HG03196 (cell line): ENCODE data around the gene ITPR2.

Source experiments
- ATAC-seq: cut with Tn5 transposase; IDR thresholded peaks from one replicate; pipeline ENCODE4 v1.9.1; 2021; ENCODE audit not compliant: unreplicated experiment

Gene ITPR2

DNA sequence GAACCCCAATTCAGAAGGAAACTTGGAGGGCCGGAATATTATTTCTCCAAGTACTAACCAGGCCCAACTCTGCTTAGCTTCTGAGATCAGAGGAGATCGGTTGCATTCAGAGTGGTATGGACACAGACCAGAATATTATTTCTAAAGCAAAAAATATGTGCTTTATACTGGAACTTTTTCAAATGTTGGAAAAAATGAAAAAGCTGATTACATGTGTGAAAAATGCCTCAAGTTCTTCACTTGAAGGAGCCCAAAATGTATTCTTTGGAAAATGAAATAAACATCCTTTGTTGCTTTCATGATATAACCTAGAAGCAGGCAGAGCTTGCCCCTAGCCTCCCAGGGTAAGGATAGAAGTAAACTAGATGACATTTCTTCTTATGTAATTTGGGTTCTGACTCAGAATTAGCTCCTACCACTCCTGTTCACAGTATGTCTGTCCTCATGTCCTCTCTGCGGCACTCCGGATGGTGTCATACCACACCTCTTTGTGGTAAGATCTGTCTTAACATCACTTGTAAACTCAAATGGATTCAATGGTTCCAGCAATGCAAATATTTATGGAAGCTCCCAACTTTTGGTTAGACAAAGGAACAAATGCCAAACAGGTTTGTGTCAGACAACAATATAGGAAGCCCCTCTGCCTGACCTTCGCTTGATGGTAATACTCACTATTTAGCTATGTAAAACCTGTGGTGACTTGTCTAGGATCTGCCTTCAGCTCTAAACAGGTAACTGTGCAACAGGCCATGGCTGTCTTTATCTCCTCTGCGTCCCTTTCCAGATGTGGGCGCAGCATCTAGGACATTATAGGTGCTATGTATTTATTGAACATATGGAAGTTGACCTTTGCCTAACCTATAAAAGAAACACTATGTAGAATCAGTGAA, 459.1 kb downstream of the ITPR2 start:
- no peak for ATAC-seq

DNA sequence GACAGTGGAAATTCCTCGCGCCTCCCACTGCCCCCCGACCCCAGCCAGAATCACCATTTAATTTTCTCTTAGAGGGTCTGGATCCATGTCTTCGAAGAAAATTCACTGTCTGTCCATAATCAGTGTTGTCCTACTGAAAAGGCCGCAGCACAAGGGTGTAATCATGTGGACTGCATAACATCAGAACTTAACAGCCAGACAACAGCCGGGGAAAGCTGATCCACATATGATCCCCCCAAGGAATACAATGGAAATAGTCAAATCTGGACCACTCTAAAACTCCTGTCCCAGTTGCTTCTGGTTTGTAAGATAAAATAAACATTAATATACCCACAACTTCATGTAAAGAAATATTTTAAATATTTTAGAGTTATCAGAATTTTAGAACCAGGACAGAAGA, 460.1 kb downstream of the ITPR2 start:
- ATAC-seq = no peak

DNA sequence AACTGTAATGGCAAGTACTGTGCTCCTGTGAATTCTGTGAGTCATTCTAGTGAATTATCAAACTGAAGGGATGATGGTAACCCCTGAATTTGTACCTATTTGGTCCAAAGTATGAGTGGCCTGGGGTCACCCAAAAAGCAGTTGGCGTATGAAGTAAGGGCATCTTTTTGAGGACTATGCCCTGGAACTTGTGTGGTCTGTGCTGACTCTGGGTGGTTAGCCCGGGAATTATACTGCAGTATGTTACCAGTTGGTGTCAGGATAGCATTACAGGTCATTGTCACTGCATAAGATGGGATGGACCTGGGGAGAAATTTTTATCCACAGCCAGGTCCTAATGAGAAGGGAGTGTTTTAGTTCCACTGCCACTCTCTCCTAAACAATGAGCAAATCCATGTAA, 462.9 kb downstream of the ITPR2 start:
- no peak for ATAC-seq

DNA sequence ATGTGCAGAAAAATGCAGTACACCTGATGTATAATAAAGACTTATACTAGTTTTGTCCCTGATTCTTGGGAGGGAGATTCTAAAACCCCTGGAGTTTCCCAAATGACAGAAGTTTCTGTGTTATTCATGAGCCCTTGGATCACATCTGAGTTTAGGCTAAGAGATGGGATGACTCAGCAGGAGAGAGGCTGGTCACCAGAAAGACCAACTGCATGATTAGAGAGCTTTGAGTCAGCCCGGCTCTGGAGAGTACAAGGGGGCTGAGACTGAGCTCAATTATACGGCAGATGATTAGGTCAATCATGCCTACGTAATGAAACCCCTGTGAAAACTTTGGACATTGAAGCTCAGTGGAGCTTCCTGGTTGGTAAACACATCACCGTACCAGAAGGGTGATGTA, 463.4 kb downstream of the ITPR2 start:
- no peak for ATAC-seq

DNA sequence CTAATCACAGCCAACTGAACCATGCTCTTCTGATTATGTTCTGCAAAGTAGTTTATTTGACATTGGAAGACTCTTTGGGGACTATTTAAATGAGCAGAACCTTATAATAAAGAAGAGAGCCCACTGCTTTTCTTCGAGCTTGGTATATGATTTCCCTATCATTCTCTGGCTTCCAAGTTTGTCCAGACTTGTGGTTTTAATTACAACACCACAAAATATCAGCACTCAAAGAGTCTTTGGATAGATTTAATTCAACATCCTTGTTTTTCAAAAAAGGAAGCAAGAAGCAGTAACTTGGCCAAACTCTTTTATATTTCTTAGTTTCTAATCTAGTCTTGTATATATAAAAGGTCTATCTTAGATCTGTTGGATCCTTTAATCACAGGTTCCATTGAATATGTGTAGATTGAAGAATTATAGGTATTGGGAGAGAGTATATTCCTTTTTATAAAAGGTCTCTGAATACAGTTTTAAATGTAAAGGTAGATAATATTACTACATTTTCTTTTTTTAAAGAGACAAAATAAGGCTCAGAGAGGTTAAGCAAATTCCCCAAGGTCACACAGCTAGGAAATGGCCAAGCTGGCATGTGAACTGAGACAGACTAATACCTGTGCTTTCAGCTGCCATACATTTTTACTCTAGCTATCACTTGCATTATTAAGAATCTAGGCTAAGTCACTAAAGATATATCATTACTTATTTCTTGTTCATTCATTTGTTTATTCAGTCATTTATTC, 464.8 kb downstream of the ITPR2 start:
- ATAC-seq = no peak

DNA sequence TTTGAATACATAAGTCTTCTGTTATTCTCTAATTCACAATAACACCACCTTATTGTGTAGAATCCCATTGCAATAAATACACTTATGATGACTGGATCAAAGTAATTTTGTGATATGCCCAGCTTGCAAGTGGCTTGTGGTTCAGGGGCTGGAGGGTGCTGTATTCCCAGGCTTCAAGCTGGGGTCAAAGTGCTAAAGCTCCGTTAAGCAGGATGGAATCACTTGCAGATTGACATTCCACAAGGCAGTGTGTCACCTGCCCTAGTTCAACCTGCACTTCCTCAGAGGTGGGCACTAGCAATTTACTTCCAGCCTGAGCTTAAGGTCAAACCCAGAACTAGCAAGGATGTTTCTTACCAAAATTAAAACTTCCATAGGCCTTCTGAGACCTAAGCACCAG, 471.0 kb downstream of the ITPR2 start:
- ATAC-seq = no peak

DNA sequence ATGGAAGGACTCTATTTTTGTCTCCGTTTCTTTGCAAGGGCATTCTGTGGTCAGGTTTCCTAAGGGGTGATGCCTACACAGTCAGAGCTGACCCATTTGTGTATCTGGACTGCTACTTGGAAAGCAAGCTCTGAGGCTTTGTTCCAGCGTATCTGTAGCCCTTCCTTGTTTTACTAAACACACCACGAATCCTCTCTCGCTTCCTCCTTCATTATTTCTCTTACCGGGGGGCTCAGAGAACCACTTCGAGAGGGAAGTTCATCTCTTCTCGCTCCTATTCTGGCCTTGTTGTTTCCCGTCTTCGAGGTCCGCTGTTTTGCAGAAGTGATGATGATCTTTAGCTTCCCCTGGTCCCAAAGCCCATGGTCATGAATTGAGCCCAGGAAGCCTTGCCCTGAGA, 472.9 kb downstream of the ITPR2 start:
- no peak for ATAC-seq

DNA sequence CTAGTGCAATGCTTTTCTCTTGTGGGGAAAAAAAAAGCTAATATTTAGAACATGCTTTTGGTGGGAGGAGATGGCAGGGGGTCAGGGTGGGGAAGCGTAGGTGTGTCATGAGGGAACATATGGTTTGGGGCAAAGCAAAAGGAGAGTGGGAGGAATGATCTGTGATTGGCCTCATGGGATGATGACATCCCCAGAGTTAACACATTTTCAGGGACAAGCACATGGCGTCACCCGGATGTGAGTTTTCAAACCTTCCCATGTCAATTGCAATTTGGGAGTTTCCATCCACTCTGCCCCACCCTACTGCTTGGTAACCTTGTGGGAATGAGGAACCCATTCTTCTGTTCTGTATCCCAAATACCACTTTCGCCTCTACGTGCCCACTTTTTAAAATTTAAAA, 473.4 kb downstream of the ITPR2 start:
- ATAC-seq = no peak

DNA sequence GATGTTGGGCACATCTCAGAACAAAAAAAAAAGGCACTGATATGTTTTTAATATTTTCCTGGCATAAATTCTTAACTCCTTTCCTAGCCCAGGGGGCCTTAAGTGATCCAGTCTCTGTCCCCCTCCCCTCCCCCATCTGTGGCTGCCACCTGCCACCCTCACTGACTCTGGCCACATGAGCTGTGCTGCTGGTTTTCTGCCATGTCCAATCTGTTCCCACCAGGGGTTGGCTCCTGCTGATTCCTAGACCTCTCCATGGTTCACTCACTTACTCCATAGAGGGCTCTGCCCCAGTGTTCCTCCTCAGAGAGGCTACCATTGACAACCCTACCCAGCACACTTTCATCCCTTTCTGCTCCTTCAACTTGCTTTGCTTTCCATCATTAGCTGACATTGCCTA, 474.3 kb downstream of the ITPR2 start:
- ATAC-seq = no peak

DNA sequence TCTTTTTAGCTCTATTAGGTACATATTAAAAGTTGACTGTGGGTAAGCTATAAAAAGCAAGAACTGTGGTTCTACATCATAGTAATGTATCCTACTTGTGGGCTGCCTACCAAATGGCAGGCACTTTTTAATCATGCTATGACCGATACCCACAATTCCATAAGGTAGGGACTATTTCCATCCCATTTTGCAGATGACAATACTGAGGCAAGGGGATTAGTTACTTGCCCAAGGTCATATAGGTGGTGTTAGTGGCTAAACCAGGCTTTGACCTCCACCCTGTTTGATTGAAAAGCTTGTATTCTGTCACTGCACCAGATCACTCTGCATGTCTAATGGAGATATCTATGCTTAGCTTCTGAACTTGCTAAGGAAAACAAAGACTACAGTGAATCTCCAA, 485.7 kb downstream of the ITPR2 start:
- ATAC-seq = no peak

DNA sequence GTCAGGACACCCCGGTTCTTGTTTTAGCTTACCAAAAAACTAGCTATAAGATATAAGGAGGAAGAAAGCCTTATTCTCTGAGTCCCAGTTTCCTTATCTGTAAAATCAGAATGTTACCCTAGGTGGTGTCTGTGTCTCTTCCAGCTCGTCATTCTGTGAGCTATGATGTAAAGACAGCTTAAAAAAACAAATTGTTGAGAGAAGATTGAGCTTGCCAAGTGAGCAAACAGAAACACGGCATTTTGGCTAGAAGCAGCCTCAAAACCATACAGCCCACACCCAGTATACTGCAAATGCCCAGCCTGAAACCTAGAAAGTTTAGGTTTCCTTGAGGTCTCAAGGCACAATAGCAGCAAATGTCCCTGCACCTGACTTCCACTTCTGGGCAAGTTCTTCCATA, 486.3 kb downstream of the ITPR2 start:
- ATAC-seq = no peak

DNA sequence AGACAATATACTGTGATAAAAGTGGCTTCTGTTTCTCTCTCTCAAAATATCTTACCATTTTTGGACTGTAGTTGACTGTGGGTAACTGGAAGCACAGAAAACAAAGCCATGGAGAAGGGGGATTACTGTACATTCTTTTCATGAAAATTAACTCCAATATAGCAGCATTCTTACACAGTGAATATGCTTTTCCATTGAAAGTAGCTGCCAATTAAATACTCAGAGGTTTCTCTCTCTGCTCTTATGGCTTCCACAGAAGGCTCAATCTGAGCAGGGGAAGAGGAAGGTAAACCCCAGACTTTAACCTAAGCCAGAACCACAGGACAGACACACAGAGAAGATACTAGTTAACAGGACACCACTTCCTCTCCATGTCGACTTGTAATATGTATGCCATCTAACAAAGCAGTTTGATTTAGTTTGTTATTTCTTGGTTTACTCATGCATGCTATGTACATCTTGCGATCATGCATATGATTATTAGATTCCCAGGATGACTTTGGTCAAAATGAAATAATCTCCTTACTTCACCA, 487.5 kb downstream of the ITPR2 start:
- no peak for ATAC-seq

DNA sequence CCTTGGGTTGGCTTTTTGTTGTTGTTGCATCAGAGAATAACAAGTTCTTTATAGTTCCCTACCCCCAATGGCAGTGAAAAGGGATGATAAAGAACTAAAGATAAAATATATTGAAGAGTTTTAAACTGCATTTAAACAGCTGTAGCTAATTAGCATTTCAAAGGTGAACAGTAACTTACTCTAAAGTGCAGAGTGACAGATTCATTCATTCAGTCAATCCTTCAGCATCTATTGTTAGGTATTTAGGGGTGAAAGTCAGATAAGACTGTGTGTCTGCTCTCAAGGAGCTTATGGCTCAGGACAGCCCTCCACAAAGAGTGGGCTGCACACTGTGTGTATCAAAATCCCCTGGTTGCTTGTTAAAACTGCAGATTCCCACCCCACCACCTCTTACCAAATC, 491.5 kb downstream of the ITPR2 start:
- no peak for ATAC-seq

DNA sequence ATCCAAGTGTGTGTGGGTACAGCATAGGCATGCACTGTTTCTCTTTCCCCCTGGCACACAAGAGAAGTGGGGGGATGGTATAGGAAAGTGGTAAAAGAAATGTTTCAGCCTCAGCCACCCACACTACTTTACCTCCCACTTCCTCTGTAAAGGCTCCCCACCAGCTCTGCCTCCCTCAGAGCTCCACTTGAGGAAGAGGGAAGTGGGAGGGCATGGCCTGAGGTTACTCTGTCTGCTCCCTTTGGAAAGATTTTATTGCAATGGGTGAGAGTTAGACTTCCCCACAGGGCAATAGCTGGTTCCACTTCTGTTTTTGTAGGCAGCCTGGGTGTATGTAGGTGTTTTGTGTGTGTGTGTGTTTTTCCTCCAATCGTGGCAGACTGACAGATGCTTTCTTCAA, 492.3 kb downstream of the ITPR2 start:
- peak; percentile 53 for ATAC-seq

DNA sequence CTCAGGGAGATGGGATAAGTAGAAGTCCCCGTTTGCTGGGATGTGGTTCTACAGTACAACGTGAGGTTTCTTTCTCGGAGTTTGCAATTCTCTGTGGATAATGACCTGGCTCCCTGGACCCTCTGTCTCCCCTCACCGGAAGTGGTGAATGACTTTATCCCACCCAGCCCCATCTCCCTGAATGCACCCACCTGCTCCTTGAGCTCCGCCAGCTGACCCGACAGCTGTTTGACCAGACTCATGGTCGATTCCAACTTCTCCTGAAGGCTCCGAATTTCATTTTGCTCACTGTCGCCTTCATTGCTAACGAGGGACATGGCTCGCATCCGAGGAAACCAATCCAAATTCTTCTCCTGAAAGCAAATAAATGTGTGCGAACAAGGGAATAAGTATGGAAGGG, 493.0 kb downstream of the ITPR2 start:
- ATAC-seq = no peak

DNA sequence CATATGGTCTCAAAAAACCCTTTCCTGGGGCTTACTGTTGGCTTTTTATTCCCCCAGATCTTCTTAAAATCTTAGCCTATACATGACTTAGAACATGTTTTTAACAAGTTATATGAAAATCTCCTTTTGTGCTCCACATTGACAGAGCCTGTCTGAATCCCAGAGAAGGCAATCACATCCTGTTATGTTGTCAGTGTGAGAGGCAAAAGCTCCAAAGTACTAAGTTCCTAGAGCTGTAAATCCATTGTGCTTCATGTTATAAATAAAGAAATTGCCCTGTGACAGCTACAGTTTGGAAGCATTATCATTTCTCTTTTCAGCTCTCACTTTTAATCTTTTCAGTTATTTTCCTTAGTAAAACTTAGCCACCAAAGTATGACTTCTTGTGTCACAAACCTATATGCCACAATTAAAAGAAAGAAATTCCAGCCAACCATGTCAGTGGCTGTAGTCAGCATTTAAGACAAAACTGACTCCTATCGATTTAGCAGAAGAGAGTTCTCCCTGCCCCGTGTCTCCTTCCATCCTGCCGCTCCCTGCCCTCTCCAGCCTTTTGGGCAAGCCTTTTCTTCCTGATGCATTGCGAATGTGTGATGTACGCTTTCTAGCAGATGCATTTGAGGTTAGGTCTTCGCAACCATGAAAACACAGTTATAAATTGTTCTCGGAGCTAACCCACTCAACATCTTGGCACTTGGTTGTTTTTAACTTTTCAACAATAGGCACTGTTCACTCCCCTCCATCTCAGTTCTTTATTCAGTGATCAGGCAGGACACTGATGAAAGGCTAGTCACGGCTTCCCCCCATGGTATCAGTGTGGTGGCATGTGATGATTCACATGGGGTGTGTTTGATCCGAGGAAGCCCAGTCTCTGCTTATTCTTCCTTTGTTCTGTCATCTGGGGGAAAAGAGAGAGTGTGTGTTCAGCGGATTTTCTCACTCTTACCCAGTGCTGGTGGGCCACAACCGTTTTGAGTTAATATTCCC, 494.1 kb downstream of the ITPR2 start:
- no peak for ATAC-seq

DNA sequence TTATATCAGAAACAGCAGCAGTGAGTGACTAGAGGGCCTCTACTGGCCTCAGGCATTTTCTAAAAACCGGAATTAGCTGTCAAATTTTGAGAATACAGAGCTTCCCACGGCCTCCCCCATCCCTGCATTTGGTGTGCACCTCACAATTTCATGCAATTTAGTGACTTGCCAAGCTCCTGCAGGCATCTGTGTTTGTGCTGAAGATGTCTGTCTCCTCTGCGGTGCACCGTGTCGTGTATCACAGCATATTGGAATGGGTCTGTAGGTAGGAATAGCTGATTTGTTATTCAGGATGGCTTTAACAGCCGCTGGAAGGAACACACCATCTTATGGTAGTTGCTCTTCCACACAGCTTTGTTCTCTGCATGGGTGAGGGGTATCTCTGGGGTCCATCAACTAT, 497.3 kb downstream of the ITPR2 start:
- ATAC-seq = no peak

DNA sequence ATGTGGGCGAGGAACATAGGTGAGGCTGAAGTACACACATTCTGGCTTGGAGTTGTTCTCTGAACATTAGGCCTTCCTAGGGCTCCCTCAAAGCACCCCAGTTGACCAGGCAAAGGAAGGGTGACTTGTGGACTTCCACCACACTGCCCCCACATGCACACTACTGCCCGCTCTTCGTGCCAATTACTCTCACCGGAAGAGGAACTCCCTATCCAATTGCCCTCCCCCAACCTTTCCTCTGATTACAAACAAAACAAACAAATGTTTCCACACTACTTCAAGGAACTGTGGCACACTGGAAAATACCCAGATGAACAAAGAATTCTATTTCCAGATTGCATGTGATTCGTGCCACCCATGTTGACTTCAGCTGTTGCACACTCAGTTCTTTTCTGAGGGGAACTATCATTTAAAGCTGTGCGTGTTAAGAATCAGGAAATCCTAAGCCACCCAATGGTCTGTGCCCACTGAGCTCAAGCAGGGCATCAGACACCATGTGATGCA, 498.3 kb downstream of the ITPR2 start:
- ATAC-seq = no peak

DNA sequence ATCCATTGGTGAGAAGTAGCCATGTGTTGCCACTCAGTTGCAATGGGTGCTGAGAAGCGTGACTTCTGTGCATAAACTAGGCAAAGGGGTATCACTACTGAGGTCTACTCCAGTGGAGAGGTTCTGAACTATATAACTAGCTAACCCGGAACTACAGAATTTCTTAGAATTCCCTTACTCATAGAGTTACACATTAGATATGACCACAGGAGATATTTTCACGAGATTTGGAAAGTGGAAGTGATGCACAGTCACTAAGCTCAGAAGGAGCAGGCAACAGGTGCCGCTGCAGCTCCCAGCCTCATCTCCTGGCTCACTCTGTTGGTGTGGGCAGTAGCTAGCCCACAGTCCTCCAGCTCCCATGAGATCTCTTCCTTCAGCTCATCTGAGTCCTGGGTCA, 501.0 kb downstream of the ITPR2 start:
- no peak for ATAC-seq

DNA sequence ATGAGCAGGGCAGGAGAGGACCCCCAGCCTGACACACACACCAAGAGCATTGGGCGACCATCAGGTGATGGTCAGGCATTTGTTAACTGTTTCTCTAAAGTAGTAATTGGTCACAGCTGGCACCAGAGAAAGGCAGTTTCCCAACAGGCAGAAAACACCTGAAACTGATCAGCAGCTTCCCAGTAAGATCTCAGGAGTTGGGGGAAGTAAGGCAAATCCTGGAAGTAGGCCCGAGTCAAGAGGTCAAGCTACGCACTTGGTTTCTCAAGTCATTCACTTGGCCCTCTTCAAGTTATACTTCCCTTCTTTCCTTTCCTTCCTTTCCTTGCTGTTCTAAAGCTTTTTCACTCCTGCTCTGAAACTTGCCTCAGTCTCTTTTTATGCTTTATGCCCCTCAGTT, 501.9 kb downstream of the ITPR2 start:
- ATAC-seq = no peak
